ENCODE measurements around the gene MSH2.
"Not testable (repeated sequence)": the region's sequence is repeated elsewhere in the genome, so short reads cannot be mapped to it uniquely, and the experiment has no call there.

MSH2 gene

GRCh38 chr2:47485751-47486300, 82.9 kb downstream of the MSH2 start:
- DNase-seq: no peak

- DNase-seq: no peak
Measured at GRCh38 chr2:47486841-47487497, 84.0 kb downstream of the MSH2 start.

GRCh38 chr2:47487498-47487875, 84.5 kb downstream of the MSH2 start:
- DNase-seq: no peak

GRCh38 chr2:47488870-47489584, 86.1 kb downstream of the MSH2 start:
- DNase-seq: no peak

- no peak for DNase-seq
Measured at GRCh38 chr2:47490406-47490805, 87.5 kb downstream of the MSH2 start.

GRCh38 chr2:47493317-47494035, 90.5 kb downstream of the MSH2 start:
- DNase-seq: no peak

- no peak for DNase-seq
Measured at GRCh38 chr2:47494267-47495130, 91.5 kb downstream of the MSH2 start.

GRCh38 chr2:47497843-47498460, 95.0 kb downstream of the MSH2 start:
- DNase-seq: no peak

GRCh38 chr2:47499093-47499492, 96.1 kb downstream of the MSH2 start:
- no peak for DNase-seq

GRCh38 chr2:47499621-47500309, 96.8 kb downstream of the MSH2 start:
- no peak for DNase-seq

- no peak for DNase-seq
Measured at GRCh38 chr2:47501374-47502200, 98.6 kb downstream of the MSH2 start.

- DNase-seq: not testable (repeated sequence)
Measured at GRCh38 chr2:47502498-47502897, 99.5 kb downstream of the MSH2 start.

GRCh38 chr2:47503481-47504070, 100.6 kb downstream of the MSH2 start:
- DNase-seq: no peak

GRCh38 chr2:47504174-47504810, 101.3 kb downstream of the MSH2 start:
- no peak for DNase-seq

- no peak for DNase-seq
Measured at GRCh38 chr2:47506024-47506423, 103.1 kb downstream of the MSH2 start.

- DNase-seq: no peak
Measured at GRCh38 chr2:47506436-47506835, 103.5 kb downstream of the MSH2 start.

GRCh38 chr2:47508080-47508479, 105.1 kb downstream of the MSH2 start:
- DNase-seq: no peak

- no peak for DNase-seq
Measured at GRCh38 chr2:47508641-47509040, 105.7 kb downstream of the MSH2 start.

GRCh38 chr2:47509250-47509649, 106.3 kb downstream of the MSH2 start:
- DNase-seq: no peak

All from NCI-H2081 (cell line).